Superior temporal gyrus (tissue), 1 donor: Measurements from ENCODE around the gene SOX18.
"Not testable (repeated sequence)": the region's sequence is repeated elsewhere in the genome, so short reads cannot be mapped to it uniquely, and the experiment has no call there.

Experiments used
- DNase-seq: peaks from one replicate; pipeline ENCODE4 v3.0.0-alpha.2; 2016; ENCODE audit errors: extremely low spot score

SOX18 gene

DNA sequence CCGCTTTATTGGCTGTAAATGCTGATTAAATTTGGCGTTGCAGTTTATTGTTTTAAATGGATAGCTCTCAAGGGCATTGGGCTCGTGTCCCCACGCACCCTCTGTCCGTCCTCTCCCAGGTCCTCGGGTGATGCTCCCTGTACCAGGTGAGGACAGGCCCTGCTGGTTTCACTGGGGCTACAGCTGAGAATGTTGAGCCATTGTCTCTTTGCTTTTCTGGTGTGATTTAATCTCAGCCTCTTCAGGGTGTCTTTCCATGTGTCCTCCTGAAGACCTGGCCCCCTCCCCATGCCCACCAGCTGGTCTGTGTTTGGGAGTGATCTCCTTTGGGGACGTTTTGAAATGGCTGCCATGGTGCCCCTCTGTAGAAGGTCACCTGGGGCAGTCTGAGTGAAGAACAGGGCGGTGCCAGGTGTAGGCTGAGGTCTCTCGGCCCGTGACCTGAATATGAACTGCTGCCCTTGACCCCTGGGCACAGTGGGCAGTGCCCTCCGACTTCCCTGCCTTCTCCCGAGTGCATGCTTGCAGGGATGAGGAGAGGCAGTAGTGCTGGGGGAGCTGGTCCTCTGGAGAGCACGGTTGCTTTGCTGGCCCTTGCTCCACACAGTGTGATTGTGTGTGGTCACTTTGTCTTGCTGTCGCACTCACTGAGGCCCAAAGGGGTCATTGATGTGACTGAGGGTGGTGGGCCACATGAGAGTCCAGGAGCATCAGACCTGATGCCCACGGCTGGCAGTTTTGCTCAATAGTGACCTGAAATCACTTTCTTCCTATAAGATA is 25.9 kb downstream of the SOX18 start:
- no peak for DNase-seq

DNA sequence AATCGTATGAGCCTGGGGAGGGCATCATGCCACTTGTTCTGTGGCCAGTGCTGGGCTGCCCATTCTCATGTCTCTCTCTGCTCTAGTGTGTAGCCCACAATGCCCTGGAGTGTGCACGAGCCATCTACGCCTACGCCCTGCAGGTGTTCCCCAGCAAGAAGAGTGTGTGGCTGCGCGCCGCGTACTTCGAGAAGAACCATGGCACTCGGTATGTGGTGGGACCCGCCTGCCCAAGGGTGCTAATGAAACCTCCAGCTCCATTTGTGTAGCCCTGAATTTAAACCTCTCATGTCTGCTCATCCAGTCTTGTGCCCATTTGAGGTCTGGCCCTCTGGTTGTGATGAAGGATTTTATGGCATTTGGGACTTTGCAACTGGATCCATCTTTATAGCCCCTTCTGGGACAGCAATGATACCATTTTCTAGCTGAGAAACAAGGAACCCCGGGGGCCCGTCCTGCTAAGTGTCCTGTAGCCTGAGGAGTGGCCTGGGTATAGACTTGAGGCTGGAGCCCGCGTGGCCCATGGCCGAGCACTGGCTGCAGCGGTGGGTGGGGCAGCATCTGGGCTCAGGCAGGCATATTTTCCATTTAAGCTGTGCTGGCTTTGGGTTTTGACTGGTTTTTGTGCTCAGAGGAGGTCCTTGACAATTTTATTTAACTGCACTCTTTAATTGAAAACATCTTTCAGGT is 26.6 kb downstream of the SOX18 start:
- DNase-seq = no peak

DNA sequence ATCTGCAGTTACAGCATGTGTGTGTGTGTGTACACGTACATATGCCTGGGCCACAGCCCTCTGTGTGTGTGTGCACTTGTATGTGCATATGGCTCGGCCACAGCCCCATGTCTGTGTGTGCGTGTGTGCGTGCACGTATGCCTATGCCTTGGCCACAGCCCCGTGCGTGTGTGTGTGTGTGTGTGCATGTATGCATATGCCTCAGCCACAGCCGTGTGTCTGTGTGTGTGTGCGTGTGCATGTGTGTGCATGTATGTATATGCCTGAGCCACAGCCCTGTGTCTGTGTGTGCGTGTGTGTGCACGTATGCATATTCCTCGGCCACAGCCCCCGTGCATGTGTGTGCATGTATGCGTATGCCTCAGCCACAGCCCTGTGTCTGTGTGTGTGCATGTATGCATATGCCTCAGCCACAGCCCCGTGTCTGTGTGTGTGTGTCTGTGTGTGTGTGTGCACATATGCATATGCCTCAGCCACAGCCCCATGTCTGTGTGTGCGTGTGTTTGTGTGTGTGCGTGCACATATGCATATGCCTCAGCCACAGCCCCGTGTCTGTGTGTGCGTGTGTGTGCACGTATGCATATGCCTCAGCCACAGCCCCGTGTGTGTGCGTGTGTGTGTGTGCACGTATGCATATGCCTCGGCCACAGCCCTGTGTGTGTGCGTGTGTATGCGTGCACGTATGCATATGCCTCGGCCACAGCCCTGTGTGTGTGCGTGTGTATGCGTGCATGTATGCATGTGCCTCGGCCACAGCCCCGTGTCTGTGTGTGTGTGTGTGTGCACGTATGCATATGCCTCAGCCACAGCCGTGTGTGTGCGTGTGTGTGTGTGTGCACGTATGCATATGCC is 28.1 kb downstream of the SOX18 start:
- no peak for DNase-seq

DNA sequence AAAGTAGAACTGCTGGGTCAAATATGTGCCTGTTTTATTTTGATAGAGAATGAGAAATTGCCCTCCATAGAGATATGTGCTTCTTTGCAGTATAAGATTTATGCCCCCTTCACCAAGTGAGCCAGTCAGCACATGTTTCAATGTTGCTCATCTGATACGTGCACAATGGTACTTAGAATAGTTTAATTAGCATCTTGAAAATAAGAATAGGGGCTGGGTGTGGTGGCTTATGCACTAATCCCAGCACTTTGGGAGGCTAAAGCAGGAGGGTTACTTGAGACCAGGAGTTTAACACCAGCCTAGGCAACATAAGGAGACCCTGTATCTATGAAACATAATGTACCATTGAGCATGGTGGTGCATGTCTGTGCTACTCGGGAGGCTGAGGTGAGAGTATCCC is 33.8 kb downstream of the SOX18 start:
- no peak for DNase-seq

DNA sequence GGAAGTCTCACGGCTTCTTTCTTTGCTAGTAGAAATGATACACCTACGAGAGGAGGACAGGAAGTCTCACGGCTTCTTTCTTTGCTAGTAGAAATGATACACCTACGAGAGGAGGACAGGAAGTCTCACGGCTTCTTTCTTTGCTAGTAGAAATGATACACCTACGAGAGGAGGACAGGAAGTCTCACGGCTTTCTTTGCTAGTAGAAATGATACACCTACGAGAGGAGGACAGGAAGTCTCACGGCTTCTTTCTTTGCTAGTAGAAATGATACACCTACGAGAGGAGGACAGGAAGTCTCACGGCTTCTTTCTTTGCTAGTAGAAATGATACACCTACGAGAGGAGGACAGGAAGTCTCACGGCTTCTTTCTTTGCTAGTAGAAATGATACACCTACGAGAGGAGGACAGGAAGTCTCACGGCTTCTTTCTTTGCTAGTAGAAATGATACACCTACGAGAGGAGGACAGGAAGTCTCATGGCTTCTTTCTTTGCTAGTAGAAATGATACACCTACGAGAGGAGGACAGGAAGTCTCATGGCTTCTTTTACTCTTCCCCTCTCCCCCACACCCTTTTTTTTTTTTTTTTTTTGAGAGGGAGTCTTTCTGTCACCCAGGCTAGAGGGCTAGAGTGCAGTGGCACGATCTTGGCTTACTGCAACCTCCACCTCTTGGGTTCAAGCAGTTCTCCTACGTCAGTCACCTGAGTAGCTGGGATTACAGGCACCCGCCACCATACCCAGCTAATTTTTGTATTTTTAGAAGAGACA is 36.9 kb downstream of the SOX18 start:
- not testable (repeated sequence) for DNase-seq

DNA sequence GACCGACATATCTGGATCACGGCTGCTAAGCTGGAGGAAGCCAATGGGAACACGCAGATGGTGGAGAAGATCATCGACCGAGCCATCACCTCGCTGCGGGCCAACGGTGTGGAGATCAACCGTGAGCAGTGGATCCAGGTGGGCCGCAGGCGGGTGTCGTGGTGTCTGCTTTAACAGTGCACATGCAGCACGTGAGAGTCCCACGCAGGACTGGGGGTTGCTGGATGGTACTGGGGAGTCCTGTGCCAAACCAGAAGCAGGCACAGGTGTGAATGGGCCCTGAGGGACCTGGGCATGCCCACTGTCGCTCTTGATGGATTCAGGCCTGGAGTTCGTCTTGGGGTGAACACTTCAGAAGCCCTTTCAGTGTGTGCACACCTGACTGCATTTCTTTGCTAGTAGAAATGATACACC is 38.1 kb downstream of the SOX18 start:
- no peak for DNase-seq

DNA sequence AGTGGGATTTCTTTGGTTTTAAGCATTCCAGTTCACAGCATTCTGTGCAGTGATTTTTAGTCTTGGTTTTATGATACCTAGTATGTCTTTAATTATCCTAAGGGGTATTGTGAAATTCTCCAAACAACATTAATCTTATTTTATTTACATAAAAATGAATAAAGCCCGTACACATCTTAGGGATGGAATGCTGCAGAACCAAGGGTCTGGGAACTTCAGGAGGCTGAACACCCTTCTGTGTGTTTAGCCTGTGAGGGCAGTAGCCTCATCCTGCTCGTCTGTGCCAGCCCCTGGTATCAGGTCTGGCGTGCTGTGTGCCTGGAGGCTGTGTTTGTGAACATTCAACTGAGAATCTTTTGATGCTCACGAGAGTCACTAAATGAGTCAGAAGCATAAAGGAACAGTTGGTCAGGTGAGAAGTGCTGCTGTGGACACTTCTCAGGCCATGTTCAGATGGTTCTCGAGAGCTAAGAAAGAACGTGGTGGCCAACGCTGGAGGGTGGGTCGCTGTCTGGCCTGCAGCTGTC is 38.7 kb downstream of the SOX18 start:
- no peak for DNase-seq

DNA sequence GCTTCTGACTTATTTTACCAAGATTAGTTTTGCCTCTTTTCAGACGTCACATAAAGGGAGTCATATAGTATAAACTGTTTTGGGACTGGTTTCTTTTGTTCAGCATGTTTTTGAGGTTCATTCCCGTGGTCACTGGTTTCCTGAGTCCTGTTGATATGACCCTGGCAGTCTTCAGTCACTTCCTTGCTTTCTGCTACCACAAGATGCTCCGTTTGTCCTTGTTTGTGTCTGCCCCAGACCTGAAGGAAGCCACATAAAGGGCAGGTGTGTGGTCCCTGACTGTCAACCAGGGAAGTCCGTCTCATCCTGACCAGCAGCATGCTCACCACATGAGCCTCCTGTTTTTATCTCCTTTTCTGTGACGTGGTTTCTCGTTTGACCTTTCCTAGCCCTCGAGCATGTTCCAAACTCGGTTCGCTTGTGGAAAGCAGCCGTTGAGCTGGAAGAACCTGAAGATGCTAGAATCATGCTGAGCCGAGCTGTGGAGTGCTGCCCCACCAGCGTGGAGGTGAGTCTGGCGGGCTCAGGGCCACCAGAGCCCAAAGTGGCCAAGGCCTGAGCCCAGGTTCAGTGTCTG is 39.5 kb downstream of the SOX18 start:
- no peak for DNase-seq

DNA sequence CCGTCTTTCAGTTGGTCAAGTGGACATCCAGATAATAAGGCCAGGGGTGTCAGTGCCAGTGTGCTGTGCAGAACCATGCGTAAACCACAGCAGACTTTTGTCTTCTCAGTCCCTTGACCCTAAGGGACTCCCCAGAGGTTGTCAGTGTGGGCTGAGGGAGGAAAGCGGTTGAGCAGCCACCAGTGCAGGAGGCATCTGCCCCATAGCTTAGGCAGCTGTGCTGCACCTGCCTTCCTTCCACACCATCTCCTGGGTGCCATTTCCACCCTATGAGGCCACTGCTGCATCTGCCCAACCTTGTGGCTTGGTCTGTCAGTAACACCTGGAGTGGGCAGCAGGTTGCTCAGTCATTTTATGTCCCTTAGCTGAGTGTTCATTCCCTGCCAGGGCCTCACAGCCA is 42.5 kb downstream of the SOX18 start:
- DNase-seq = no peak

DNA sequence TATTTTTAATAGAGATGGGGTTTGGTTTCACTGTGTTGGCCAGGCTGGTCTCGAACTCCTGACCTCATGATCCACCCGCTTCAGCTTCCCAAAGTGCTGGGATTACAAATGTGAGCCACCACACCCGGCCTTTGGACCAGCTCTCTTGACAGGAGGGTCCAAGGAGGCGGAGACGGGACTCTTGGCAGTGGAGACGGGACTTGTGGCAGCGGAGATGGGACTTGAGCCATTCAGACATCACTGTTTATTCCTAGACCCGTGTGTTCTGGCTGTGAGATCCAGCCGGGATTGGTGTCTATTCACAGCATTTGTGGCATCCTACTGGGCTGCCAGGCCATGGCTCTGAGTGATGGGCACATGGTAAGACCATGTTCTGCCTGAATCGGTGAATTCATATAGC is 42.9 kb downstream of the SOX18 start:
- DNase-seq = no peak

DNA sequence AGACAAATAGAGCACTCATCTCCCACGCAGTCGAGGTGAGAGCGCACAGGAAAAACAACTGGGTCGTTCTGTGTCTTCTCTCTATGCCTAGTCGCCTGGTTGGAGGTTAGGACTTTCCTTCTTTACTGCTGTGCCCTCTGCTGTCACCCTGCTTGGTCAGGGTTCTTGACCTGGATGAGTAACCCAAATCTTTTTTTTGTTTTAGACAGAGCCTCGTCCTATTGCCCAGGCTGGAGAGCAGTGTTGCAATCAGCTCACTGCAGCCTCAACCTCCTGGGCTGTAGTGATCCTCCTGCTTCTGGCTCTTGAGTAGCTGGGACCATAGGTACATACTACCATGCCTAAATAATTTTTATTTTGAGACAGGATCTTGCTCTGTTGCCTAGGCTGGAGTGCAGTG is 44.0 kb downstream of the SOX18 start:
- DNase-seq = no peak

DNA sequence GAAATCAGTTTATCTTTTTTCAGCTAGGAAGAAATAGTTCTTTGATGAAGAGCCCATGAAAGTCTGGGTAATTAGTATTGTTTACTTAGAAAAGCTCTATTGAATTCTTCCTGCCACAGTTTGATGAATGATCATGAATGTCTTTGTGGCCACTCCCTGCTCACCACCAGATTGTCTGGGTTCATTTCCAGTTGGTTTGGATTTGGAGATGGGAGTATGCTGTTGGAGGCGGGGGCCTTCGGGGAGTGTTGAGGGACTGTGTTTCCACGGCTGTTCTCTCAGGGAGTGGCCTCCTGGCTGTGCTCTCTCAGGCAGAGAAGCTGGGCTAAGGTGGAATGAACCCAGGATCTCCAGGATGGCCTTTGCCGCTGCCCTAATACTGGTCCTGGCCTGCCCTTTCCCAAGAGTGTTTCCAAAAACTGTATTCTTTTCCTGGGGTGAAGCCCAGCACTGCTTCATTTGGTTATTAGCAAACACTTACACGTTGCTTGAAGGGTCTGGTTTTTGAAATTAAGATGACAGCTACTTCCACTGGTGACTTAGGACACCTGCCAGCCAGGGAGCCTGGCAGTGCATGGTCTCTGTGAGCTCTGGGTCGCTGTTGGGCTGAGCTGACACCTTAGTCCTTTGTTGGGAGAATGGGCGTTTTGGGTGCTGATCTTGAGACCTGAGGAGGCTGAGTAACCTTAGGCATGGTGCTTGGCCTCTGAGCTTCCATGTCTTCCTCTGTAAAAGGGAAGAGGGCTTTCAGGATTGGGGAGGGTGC is 45.3 kb downstream of the SOX18 start:
- no peak for DNase-seq

DNA sequence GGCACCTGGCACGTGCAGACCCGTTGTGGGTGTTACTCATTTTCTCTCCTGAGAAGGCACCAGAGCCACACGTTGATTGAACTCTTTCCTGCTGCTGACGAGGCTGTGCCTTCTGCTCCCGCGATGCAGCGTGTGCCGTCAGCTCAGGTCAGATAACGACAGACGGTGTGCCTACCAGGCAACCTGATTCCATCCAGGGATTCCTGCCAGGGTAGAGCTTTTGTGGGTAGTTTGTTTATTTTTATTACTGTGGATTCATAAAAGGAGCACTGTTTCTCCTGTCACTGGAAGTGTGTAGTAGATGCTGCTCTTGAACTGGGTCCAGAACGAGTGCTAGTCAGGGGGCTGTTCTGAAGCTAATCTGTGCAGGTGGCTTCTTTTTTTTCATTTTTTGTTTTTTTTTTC is 47.8 kb downstream of the SOX18 start:
- DNase-seq = no peak

DNA sequence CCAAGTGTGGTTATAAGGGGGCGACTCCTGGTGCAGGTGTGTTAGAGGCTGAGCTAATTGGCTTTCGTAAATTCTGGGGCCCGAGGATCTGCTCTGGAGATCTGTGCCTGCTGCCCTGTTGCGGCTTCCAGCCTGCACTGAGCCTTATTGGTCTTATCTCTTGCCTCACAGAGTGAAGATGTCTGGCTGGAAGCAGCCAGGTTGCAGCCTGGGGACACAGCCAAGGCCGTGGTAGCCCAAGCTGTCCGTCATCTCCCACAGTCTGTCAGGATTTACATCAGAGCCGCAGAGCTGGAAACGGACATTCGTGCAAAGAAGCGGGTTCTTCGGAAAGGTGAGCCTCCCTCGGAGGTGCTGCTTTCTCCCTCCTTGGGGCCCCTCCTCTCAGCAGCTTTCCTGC is 48.5 kb downstream of the SOX18 start:
- DNase-seq = no peak
